SW 1271 (cell line): ENCODE results near the gene ZNF292.
"Not testable (repeated sequence)": the region's sequence is repeated elsewhere in the genome, so short reads cannot be mapped to it uniquely, and the experiment has no call there.

ENCODE experiments used
- DNase-seq, 2 experiments: peaks; one replicate each; lab custom pipeline; 2025; lab: John Stamatoyannopoulos, UW

ZNF292 gene

GRCh38 chr6:87154993-87155841, at the start of gene ZNF292:
ZNF292 (plus strand) TSS chr6:87155565; CDS start chr6:87155592, 27 bp downstream.
- peak; percentile 92 to 97 for DNase-seq

GRCh38 chr6:87105823-87106222, 49.5 kb upstream of the ZNF292 start:
- no peak for DNase-seq

- DNase-seq: no peak
Observed at GRCh38 chr6:87110636-87111035, 44.7 kb upstream of the ZNF292 start.

GRCh38 chr6:87115402-87116135, 39.8 kb upstream of the ZNF292 start:
- DNase-seq: no peak

- DNase-seq: no peak
Observed at GRCh38 chr6:87116922-87117321, 38.4 kb upstream of the ZNF292 start.

- no peak for DNase-seq
Observed at GRCh38 chr6:87118054-87118453, 37.3 kb upstream of the ZNF292 start.

- DNase-seq: no peak
Observed at GRCh38 chr6:87122477-87122876, 32.9 kb upstream of the ZNF292 start.

- DNase-seq: no peak
Observed at GRCh38 chr6:87124074-87124473, 31.3 kb upstream of the ZNF292 start.

GRCh38 chr6:87126501-87126900, 28.9 kb upstream of the ZNF292 start:
- DNase-seq: no peak

- DNase-seq: no peak
Observed at GRCh38 chr6:87127737-87128136, 27.6 kb upstream of the ZNF292 start.

- no peak for DNase-seq
Observed at GRCh38 chr6:87136963-87137362, 18.4 kb upstream of the ZNF292 start.

GRCh38 chr6:87139236-87139635, 16.1 kb upstream of the ZNF292 start:
- DNase-seq: peak in 1 of 2 experiments; percentile 31

- not testable (repeated sequence) for DNase-seq
Observed at GRCh38 chr6:87139927-87140326, 15.4 kb upstream of the ZNF292 start.

GRCh38 chr6:87146363-87146762, 9.0 kb upstream of the ZNF292 start:
- no peak for DNase-seq

GRCh38 chr6:87150406-87150805, 5.0 kb upstream of the ZNF292 start:
- no peak for DNase-seq

GRCh38 chr6:87151471-87151780, 3.9 kb upstream of the ZNF292 start:
- no peak for DNase-seq

GRCh38 chr6:87151781-87152525, 3.4 kb upstream of the ZNF292 start:
- DNase-seq: peak in 1 of 2 experiments; percentile 6

GRCh38 chr6:87152526-87152955, 2.8 kb upstream of the ZNF292 start:
- no peak for DNase-seq

- no peak for DNase-seq
Observed at GRCh38 chr6:87154641-87154992, 748 bp upstream of the ZNF292 start.

GRCh38 chr6:87155842-87156815, 764 bp downstream of the ZNF292 start:
- peak in 1 of 2 experiments; percentile 53 for DNase-seq

- DNase-seq: not testable (repeated sequence)
Observed at GRCh38 chr6:87157596-87157995, 2.2 kb downstream of the ZNF292 start.
